Right lobe of liver (tissue), 4 donors: ENCODE results near the gene IFT27.

Source experiments
- CTCF ChIP-seq, 4 donors: fragments of 200-600 bp in 3 of 4; fragments of 450-650 bp in 1 of 4; IDR thresholded peaks; one replicate each; pipeline versions ENCODE4 v1.5.1 to v1.8.0; 2016 to 2022; ENCODE audit warnings: antibody characterized with exemption in 4 of 4, mild to moderate bottlenecking in 2 of 4
- POLR2A ChIP-seq: fragments of 450-650 bp; IDR thresholded peaks from one replicate; pipeline ENCODE4 v1.6.1; 2017; ENCODE audit warnings: antibody characterized with exemption, mild to moderate bottlenecking
- donor health status: DM: no; HTN: no; CAD: no.
- donor health status: DM: no; HTN: no; CAD: no.
- donor health status: DM: no; HTN: yes; CAD: no.

- TF ChIP-seq POLR2A (no peak), CTCF (IDR thresholded peaks at IDR 0.05) (no peak)
Measured at GRCh38 chr22:36798674-36799066, 22.8 kb upstream of the IFT27 start.
